Liver (tissue), 9 donors: ENCODE data around the gene PNLIPRP3. TPM values are rescaled to one million over a fixed set of nuclear protein-coding genes. Genes with fewer than 3 reads are reported as not detected.

Source experiments
- DNase-seq: peaks from one replicate; pipeline ENCODE4 v3.0.0-alpha.2; 2017; ENCODE audit warnings: low spot score
- H3K27ac ChIP-seq, 2 donors: one replicate each; pipeline ENCODE4 v1.7.0; 2013; ENCODE audit warnings: inconsistent platforms in 2 of 2, low read length in 2 of 2, control low read depth in 1 of 2, low read depth in 1 of 2, mild to moderate bottlenecking in 1 of 2
- H3K27me3 ChIP-seq, 4 donors: one replicate each; pipeline versions ENCODE4 v1.6.1 to v1.7.0; 2013; ENCODE audit warnings: low read length in 3 of 4, inconsistent platforms in 1 of 4, mild to moderate bottlenecking in 1 of 4, moderate library complexity in 1 of 4; ENCODE audit not compliant: control insufficient read depth in 4 of 4, insufficient read depth in 4 of 4
- H3K36me3 ChIP-seq, 4 donors: one replicate each; pipeline versions ENCODE4 v1.6.1 to v1.7.0; 2013; ENCODE audit warnings: low read length in 3 of 4, mild to moderate bottlenecking in 3 of 4, low read depth in 1 of 4, moderate library complexity in 1 of 4; ENCODE audit not compliant: control insufficient read depth in 4 of 4, insufficient read depth in 3 of 4
- H3K4me1 ChIP-seq, 4 donors: one replicate each; pipeline versions ENCODE4 v1.6.1 to v1.7.0; 2013; ENCODE audit warnings: low read length in 3 of 4, mild to moderate bottlenecking in 3 of 4, moderate library complexity in 1 of 4; ENCODE audit not compliant: control insufficient read depth in 4 of 4, insufficient read depth in 4 of 4
- H3K4me3 ChIP-seq, 3 donors: one replicate each; pipeline versions ENCODE4 v1.6.1 to v1.7.0; 2013; ENCODE audit warnings: low read length in 3 of 3, control low read depth in 1 of 3, low read depth in 1 of 3, mild to moderate bottlenecking in 1 of 3
- H3K9ac ChIP-seq, 2 donors: one replicate each; pipeline ENCODE4 v1.7.0; 2013; ENCODE audit warnings: low read length in 2 of 2, mild to moderate bottlenecking in 2 of 2, moderate library complexity in 2 of 2, control low read depth in 1 of 2, low read depth in 1 of 2
- H3K9me3 ChIP-seq, 4 donors: one replicate each; pipeline versions ENCODE4 v1.6.1 to v1.7.0; 2013; ENCODE audit warnings: low read length in 3 of 4; ENCODE audit not compliant: control insufficient read depth in 4 of 4
- EGR1 ChIP-seq, 2 donors: IDR thresholded peaks; 2 replicates each; pipeline ENCODE4 v1.6.1; 2016 to 2018; ENCODE audit warnings: antibody characterized with exemption in 2 of 2, low read depth in 2 of 2
- FOXA1 ChIP-seq: IDR thresholded peaks from 2 replicates; pipeline ENCODE4 v1.6.1; 2016; ENCODE audit warnings: antibody characterized with exemption
- FOXA2 ChIP-seq: IDR thresholded peaks from 2 replicates; pipeline ENCODE4 v1.6.1; 2016; ENCODE audit warnings: antibody characterized with exemption
- HNF4A ChIP-seq, 2 donors: conservative IDR thresholded peaks; 2 replicates each; pipeline ENCODE4 v1.6.1; 2016; ENCODE audit warnings: antibody characterized with exemption in 2 of 2, mild to moderate bottlenecking in 2 of 2
- HNF4G ChIP-seq: IDR thresholded peaks from 2 replicates; pipeline ENCODE4 v1.6.1; 2016; ENCODE audit warnings: antibody characterized with exemption
- JUND ChIP-seq, 2 donors: IDR thresholded peaks; 2 replicates each; pipeline ENCODE4 v1.6.1; 2016; ENCODE audit warnings: antibody characterized with exemption in 2 of 2
- NR2F2 ChIP-seq: IDR thresholded peaks from 2 replicates; pipeline ENCODE4 v1.6.1; 2016; ENCODE audit warnings: antibody characterized with exemption
- RAD21 ChIP-seq, 2 donors: IDR thresholded peaks; 2 replicates each; pipeline ENCODE4 v1.6.1; 2016; ENCODE audit warnings: antibody characterized with exemption in 2 of 2, mild to moderate bottlenecking in 2 of 2
- RXRA ChIP-seq, 2 donors: IDR thresholded peaks; 2 replicates each; pipeline ENCODE4 v1.6.1; 2017 to 2018; ENCODE audit warnings: antibody characterized with exemption in 2 of 2, mild to moderate bottlenecking in 1 of 2
- SP1 ChIP-seq: IDR thresholded peaks from 2 replicates; pipeline ENCODE4 v1.6.1; 2018; ENCODE audit warnings: antibody characterized with exemption, mild to moderate bottlenecking
- TAF1 ChIP-seq: conservative IDR thresholded peaks from 2 replicates; pipeline ENCODE4 v1.6.1; 2016; ENCODE audit warnings: antibody characterized with exemption, mild to moderate bottlenecking
- YY1 ChIP-seq: IDR thresholded peaks from 2 replicates; pipeline ENCODE4 v1.6.1; 2016; ENCODE audit warnings: antibody characterized with exemption, mild to moderate bottlenecking
- WGBS: extraction: QIAGEN DNeasy Blood & Tissue Kit; methylation state at CpG from one replicate; pipeline ENCODE4 v1.1.7; 2013; 5-methylcytosine and 5-hydroxymethylcytosine counted together
- polyA plus RNA-seq, 2 donors: library from polyadenylated mRNA; stranded (reverse) in 1 of 2; unstranded in 1 of 2; fragments of 200-250 nt in 1 of 2; fragments of >200 nt in 1 of 2; fragmentation: Nextera tagmentation in 1 of 2; extraction: Ambion mirVana in 1 of 2; gene quantifications; one replicate each; pipeline versions ENCODE4 v1.2.1 to v1.2.3, GENCODE V29; 2013 to 2015
- total RNA-seq, 2 donors: library from RNA; depleted of rRNA; stranded (reverse); fragments of >200 nt; gene quantifications; one replicate each; pipeline ENCODE4 v1.2.3, GENCODE V29; 2014
- TF ChIP-seq, protein P1 (sequence below): fragments of 150-350 bp; IDR thresholded peaks from 2 replicates; pipeline ENCODE4 v1.5.1; 2017; ENCODE audit warnings: improper control_type of control experiment, low read depth, low read length; ENCODE audit not compliant: missing input control
- TF ChIP-seq, protein P2 (sequence below): IDR thresholded peaks from 2 replicates; pipeline ENCODE4 v1.6.1; 2016; ENCODE audit warnings: antibody characterized with exemption
- TF ChIP-seq, protein P3 (sequence below): IDR thresholded peaks from 2 replicates; pipeline ENCODE4 v1.6.1; 2016; ENCODE audit warnings: antibody characterized with exemption, mild to moderate bottlenecking
- TF ChIP-seq, protein P4 (sequence below): IDR thresholded peaks from 2 replicates; pipeline ENCODE4 v1.6.1; 2016; ENCODE audit warnings: antibody characterized with exemption
- donor health status: healthy.
- donor health status: healthy.
- donor health status: healthy.
- donor health status: healthy.
- donor health status: healthy.

The PNLIPRP3 gene
- total and polyA plus RNA-seq, 4 donors = not detected

DNA sequence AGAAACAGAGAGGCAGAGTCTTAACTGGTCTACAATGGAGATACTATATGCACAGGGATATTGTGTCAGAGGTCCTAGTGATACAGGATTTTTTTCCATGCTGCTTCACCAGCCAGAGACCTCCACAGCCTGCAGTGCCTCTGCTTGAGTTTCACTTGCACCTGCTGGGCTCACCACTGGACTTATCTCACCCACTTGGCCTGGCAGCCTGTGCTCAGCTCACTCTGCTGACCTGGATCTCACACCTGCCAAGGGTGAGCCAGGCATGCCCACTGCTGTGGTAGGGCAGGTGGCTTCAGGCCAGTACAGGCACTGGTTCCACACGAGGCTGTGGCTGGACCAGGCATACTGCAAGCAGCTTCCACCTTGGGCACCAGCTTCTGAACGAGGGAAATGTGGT is 36.6 kb downstream of the PNLIPRP3 start:
- WGBS = 48% methylated on average over 2 of the region's 2 CpGs
- Histone ChIP-seq H3K27ac (no peak overlapping the region), H3K4me1 (no peaks in the 10 kb centered on the region), H3K9ac (no peak overlapping the region), H3K36me3 (no peaks in the 10 kb centered on the region), H3K4me3 (no peak overlapping the region), H3K9me3 (no peaks in the 10 kb centered on the region), H3K27me3 (peaks cover 0 to 2% (median 0%) of the 10 kb centered on the region in 4 donors)
- no peak for DNase-seq
- no peak for TF ChIP-seq FOXA1
- TF ChIP-seq FOXA2 = no peak
- TF ChIP-seq, protein P1, sequence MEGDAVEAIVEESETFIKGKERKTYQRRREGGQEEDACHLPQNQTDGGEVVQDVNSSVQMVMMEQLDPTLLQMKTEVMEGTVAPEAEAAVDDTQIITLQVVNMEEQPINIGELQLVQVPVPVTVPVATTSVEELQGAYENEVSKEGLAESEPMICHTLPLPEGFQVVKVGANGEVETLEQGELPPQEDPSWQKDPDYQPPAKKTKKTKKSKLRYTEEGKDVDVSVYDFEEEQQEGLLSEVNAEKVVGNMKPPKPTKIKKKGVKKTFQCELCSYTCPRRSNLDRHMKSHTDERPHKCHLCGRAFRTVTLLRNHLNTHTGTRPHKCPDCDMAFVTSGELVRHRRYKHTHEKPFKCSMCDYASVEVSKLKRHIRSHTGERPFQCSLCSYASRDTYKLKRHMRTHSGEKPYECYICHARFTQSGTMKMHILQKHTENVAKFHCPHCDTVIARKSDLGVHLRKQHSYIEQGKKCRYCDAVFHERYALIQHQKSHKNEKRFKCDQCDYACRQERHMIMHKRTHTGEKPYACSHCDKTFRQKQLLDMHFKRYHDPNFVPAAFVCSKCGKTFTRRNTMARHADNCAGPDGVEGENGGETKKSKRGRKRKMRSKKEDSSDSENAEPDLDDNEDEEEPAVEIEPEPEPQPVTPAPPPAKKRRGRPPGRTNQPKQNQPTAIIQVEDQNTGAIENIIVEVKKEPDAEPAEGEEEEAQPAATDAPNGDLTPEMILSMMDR = no peak
- TF ChIP-seq HNF4G = no peak
- TF ChIP-seq, protein P2, sequence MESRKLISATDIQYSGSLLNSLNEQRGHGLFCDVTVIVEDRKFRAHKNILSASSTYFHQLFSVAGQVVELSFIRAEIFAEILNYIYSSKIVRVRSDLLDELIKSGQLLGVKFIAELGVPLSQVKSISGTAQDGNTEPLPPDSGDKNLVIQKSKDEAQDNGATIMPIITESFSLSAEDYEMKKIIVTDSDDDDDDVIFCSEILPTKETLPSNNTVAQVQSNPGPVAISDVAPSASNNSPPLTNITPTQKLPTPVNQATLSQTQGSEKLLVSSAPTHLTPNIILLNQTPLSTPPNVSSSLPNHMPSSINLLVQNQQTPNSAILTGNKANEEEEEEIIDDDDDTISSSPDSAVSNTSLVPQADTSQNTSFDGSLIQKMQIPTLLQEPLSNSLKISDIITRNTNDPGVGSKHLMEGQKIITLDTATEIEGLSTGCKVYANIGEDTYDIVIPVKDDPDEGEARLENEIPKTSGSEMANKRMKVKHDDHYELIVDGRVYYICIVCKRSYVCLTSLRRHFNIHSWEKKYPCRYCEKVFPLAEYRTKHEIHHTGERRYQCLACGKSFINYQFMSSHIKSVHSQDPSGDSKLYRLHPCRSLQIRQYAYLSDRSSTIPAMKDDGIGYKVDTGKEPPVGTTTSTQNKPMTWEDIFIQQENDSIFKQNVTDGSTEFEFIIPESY = no peak

DNA sequence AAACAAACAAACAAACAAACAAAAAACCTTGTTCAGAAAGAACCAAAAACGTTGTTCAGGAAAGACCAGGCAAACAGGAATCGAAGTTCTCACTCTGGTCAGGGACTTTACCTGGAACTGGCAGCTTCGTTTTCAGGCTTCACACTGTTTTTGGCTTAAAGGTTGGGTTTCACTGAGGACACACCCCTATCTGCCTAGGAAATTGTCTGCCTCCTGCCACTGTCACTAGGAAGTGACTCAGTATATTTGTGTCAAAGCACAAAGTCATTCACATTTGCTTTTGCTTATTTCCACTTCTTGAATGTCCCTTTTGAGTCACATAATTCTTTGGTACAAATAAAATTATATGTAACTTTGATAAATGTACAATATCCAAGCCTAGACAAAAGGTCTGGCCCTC is 37.9 kb downstream of the PNLIPRP3 start:
- Histone ChIP-seq H3K9ac (no peak overlapping the region), H3K36me3 (no peaks in the 10 kb centered on the region), H3K4me1 (no peaks in the 10 kb centered on the region), H3K27ac (no peak overlapping the region), H3K4me3 (no peak overlapping the region), H3K27me3 (peaks cover 0 to 2% (median 0%) of the 10 kb centered on the region in 4 donors), H3K9me3 (no peaks in the 10 kb centered on the region)
- TF ChIP-seq EGR1 (IDR thresholded peaks at IDR 0.05; ENCODE audit: low read depth in 2 of 2) = no peak
- no peak for TF ChIP-seq FOXA1
- no peak for TF ChIP-seq RAD21 (IDR thresholded peaks at IDR 0.05)
- TF ChIP-seq SP1 = no peak
- TF ChIP-seq HNF4G = no peak
- TF ChIP-seq TAF1 = no peak
- no peak for TF ChIP-seq YY1
- TF ChIP-seq JUND (IDR thresholded peaks at IDR 0.05) = no peak
- TF ChIP-seq RXRA (IDR thresholded peaks at IDR 0.05) = no peak
- no peak for TF ChIP-seq FOXA2
- TF ChIP-seq NR2F2 = no peak
- no peak for DNase-seq
- 35% methylated on average over 3 of the region's 3 CpGs for WGBS

DNA sequence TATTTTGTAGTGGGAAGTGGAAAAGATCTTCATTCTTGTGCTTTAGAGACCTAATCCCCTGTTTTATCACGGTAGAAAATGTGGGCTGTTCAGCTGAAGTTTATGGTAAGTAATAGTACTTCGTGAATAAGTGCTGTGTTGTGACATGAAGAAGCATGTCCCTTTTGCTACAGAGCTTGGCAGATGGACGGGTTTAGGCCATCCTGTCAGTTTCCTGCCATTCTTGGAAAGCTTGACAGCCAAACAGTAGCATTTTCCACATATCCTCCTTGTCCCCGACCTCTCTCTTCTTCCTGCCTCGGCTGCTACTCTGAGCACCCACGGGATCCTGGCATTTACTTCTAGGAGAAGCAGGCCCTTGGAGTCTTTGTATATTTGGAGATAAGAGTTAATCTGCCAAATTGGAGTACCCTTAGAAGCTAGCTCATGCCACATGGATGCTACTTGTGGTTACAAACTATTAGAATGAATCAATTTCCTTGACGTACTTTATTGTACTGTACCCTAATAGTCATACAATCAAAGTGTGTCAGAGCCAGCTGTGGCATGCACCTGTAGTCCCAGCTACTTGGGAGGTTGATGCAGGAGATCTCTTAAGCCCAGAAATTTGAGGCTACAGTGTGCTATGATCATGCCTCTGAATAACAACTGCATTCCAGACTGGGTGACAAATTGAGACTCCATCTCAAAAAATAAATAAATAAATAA is 39.2 kb downstream of the PNLIPRP3 start:
- Histone ChIP-seq H3K27ac (no peak overlapping the region), H3K9me3 (no peaks in the 10 kb centered on the region), H3K36me3 (no peaks in the 10 kb centered on the region), H3K4me3 (no peak overlapping the region), H3K9ac (no peak overlapping the region), H3K4me1 (no peaks in the 10 kb centered on the region), H3K27me3 (peaks cover 0 to 2% (median 0%) of the 10 kb centered on the region in 4 donors)
- no peak for DNase-seq
- TF ChIP-seq YY1 = no peak
- TF ChIP-seq HNF4A (conservative IDR thresholded peaks at IDR 0.05) = no peak
- TF ChIP-seq, protein P3, sequence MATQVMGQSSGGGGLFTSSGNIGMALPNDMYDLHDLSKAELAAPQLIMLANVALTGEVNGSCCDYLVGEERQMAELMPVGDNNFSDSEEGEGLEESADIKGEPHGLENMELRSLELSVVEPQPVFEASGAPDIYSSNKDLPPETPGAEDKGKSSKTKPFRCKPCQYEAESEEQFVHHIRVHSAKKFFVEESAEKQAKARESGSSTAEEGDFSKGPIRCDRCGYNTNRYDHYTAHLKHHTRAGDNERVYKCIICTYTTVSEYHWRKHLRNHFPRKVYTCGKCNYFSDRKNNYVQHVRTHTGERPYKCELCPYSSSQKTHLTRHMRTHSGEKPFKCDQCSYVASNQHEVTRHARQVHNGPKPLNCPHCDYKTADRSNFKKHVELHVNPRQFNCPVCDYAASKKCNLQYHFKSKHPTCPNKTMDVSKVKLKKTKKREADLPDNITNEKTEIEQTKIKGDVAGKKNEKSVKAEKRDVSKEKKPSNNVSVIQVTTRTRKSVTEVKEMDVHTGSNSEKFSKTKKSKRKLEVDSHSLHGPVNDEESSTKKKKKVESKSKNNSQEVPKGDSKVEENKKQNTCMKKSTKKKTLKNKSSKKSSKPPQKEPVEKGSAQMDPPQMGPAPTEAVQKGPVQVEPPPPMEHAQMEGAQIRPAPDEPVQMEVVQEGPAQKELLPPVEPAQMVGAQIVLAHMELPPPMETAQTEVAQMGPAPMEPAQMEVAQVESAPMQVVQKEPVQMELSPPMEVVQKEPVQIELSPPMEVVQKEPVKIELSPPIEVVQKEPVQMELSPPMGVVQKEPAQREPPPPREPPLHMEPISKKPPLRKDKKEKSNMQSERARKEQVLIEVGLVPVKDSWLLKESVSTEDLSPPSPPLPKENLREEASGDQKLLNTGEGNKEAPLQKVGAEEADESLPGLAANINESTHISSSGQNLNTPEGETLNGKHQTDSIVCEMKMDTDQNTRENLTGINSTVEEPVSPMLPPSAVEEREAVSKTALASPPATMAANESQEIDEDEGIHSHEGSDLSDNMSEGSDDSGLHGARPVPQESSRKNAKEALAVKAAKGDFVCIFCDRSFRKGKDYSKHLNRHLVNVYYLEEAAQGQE = no peak
- no peak for TF ChIP-seq FOXA1
- TF ChIP-seq, protein P4, sequence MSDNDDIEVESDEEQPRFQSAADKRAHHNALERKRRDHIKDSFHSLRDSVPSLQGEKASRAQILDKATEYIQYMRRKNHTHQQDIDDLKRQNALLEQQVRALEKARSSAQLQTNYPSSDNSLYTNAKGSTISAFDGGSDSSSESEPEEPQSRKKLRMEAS = no peak
- 77% methylated on average over 7 of the region's 7 CpGs for WGBS
